ENCODE results near the gene MICU1.
"Not testable (repeated sequence)": the region's sequence is repeated elsewhere in the genome, so short reads cannot be mapped to it uniquely, and the experiment has no call there.

Gene MICU1

GRCh38 chr10:72550239-72550638 lies 75.6 kb downstream of the MICU1 start:
- DNase-seq = no peak

DNA sequence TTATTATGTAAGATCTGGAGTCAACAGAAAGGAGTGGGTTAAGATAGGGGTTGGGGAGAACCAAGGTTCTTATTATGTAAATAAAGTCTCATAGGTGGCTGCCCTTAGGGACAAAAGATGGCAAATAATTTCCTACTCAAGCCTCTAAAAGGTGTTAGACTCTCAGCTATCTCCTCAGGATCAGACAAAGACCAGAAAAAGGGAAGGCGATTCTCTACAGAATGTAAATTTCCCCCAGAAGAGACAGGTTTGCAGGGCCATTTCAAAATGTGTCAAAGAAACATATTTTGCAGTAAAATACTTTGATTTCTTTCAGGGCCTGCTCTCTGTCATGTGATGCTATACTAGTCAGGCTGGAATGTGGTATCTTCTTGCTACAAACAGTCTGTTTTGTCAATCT lies 80.3 kb downstream of the MICU1 start:
- DNase-seq = no peak

DNA sequence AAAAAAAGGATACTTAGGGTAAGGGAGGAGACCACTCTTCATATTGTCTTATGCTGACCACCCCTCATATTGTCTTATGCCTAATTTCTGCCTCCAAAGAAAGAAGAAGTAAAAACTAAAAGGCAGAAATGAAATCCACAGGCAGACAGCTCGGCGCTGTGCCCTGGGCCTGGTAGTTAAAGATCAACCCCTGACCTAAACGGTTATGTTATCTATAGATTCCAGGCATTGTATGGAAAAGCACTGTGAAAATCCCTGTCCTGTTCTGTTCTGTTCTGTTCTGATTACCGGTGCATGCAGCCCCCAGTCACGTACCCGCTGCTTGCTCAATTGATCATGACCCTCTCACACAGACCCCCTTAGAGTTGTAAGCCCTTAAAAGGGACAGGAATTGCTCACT lies 82.0 kb downstream of the MICU1 start:
- DNase-seq = not testable (repeated sequence)

- no peak for DNase-seq
These were observed 83.5 kb downstream of the MICU1 start for GRCh38 chr10:72542396-72542815.

GRCh38 chr10:72541337-72541736 lies 84.5 kb downstream of the MICU1 start:
- no peak for DNase-seq

DNA sequence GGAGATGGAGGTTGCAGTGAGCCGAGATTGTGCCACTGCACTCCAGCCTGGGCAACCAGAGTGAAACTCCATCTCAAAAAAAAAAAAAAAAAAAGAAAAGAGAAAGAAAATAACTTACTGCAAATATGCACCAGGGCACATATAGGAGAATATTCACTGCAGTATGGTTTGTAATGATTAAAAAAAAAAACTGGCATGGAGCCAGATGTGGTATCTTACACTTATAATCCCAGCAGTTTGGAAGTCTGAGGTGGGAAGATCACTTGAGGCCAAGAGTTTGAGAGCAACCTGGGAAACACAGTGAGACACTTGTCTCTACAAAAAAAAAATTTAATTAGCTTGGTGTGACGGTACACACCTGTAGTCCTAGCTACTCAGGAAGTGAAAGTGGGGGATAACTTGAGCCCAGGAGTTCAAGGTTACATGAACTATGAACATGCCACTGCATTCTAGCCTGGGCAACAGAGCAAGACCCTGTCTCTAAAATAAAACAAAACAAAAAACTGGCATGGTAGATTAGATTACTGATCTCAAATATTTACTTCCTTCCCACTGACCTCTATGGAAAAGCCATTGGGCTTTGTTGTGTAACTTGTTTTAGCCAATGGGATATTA lies 85.6 kb downstream of the MICU1 start:
- DNase-seq = no peak

GRCh38 chr10:72539137-72539536 lies 86.7 kb downstream of the MICU1 start:
- DNase-seq = no peak

GRCh38 chr10:72525689-72526088 lies 100.2 kb downstream of the MICU1 start:
- DNase-seq = no peak

DNA sequence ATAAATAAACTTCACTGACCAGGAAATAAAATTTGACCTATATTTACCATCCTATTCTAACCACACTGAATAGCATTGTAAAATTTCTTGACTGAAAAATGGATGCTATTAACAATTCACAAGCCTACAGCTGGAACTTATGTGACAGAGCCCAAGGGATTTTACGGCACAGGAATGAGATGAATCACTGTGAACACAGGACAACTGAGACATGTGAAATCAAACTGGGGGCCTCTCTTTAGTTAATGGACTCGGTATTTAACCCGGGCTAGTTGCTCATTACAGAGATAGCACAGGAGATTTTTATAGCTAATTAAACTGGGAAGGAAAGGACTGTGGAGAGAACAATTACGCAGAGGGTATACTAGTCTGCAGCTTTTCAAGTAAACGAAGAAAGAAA lies 100.6 kb downstream of the MICU1 start:
- DNase-seq = no peak

GRCh38 chr10:72524489-72524888 lies 101.4 kb downstream of the MICU1 start:
- no peak for DNase-seq

DNA sequence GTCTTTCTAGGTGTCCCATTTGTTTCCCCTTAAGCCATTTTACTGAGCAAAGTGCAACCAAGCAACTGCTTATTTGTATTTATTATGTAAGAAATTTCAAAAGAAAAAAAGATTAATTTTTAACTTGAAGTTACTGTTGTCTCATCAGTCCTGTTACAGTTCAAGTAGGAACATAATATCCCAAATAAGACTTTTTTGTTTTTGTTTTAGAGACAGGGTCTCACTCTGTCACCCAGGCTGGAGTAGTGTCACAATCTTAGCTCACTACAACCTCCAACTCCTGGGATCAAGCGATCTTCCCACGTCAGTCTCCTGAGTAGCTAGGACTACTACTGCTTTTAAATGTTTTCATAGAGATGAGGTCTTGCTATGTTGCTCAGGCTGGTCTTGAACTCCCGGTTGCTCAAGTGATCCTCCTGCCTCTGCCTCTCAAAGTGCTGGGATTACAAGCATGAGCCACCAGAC lies 101.9 kb downstream of the MICU1 start:
- DNase-seq = no peak

DNA sequence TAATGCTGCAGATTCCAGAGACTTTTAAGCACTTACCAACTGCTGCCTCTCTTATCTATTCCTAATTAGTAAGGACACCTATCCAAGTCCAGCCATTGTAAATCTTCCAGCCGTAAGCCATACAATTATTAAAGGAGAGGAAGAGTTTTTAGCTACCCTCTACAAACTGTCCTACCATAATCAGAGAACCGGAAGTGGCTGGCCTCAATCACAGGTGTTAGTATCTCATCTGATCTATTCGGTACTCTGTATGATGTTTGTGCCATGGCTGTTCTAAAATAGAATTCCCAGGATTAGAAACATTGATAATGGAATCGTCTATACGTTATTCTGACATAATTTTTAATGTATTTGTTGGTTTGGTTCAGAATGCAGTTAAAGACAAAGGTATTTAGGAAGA lies 102.8 kb downstream of the MICU1 start:
- no peak for DNase-seq

- no peak for DNase-seq
These were observed 108.6 kb downstream of the MICU1 start for GRCh38 chr10:72517244-72517643.

DNA sequence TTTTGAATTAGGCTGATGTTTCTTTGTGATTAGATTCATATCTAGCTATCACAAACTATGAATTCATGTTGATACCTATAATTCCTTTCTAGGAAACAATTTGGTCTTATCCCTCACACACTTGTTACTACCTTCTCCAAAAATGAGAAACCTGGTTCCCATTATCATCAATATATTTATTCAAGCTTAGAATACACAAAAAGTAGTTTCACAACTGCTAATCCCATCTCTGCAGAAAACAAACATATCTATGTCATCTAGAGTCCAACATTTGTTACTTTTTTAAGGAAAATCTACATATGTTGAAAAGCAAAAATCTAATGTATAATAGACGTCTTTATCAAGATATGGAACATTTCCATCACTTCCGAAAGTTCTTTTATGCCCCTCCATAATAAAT lies 110.4 kb downstream of the MICU1 start:
- DNase-seq = no peak

- no peak for DNase-seq
These were observed 112.0 kb downstream of the MICU1 start for GRCh38 chr10:72513910-72514309.

DNA sequence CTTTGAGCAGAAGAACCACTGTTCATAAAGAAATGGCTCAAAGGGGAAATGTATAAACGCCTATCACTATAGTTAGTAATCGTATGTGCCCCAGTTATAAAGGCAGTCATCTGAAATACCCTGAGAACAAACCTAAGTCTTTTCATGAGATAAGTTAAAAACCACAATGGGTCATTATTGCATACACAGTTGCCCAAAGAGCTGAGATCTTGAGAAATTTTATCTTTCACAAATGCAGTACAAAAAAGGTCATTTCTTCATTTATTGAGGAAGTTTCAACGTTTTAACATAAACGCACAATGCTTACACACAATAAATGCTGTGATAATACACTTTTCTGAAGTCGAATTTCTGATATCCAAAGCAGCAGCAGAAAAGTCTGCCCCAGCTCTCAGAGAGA lies 114.4 kb downstream of the MICU1 start:
- no peak for DNase-seq

GRCh38 chr10:72509941-72510340 lies 115.9 kb downstream of the MICU1 start:
- no peak for DNase-seq

- DNase-seq = no peak
These were observed 116.6 kb downstream of the MICU1 start for GRCh38 chr10:72509206-72509799.

DNA sequence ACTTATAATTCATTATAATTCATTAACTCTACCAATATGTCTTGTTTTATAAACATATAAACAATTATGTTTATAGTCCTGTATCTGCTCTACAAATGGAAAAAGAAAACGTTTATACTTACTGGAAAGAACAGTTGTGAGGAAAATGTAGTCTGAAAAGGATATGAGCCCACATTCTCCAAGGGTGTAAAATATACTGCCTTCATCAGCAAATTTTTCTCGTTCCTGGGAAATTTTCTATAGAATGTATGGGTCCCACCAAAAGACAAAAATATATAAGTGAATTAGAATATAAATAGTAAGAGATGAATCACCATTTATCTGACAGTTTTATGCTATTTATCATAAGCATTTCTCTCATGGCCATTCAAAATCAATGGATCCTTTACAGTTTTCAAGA lies 117.8 kb downstream of the MICU1 start:
- DNase-seq = no peak

GRCh38 chr10:72506474-72506873 lies 119.4 kb downstream of the MICU1 start:
- no peak for DNase-seq

- DNase-seq = no peak
These were observed 120.4 kb downstream of the MICU1 start for GRCh38 chr10:72505435-72505834.

DNA sequence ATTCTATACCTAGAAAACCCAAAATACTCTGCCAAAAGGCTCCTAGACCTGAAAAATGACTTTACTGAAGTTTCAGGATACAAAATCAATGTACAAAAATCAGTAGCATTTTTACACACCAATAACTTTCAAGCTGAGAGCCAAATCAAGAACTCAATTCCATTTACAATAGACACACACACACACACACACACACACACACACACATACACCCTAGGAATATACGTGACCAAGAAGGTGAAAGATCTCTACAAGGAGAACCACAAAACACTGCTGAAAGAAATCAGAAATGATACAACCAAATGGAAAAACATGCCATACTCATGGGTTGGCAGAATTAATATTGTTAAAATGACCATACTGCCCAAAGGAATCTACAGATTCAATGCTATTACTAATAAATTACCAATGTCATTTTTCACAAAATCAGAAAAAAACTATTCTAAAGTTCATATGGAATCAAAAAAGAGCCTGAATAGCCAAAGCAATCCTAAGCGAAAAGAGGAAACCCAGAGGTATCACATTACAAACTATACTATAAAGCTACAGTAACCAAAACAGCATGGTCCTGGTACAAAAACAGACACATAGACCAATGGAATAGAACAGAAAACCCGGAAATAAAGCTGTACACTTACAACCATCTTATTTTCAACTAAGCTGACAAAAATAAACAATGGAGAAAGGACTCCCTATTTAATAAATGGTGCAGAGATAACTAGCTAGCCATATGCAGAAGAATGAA lies 122.0 kb downstream of the MICU1 start:
- no peak for DNase-seq

GRCh38 chr10:72503241-72503640 lies 122.6 kb downstream of the MICU1 start:
- no peak for DNase-seq

- DNase-seq = no peak
These were observed 123.3 kb downstream of the MICU1 start for GRCh38 chr10:72502581-72502980.

Measured in NCI-H1436 (cell line).